NCI-H2196 treated with DMSO at 0.1 percent for 48 hours (cell line): Measurements from ENCODE around the gene FHAD1.
"Not testable (repeated sequence)": the region's sequence is repeated elsewhere in the genome, so short reads cannot be mapped to it uniquely, and the experiment has no call there.

Experiments
- DNase-seq: peaks from one replicate; lab custom pipeline; 2025; ENCODE audit not compliant: unreplicated experiment; lab: John Stamatoyannopoulos, UW

The FHAD1 gene

GRCh38 chr1:15412175-15412800 lies 165.3 kb downstream of the FHAD1 start:
- DNase-seq = no peak

- DNase-seq = no peak
These were observed 165.8 kb downstream of the FHAD1 start for GRCh38 chr1:15412843-15413242.

GRCh38 chr1:15413563-15414444 lies 166.8 kb downstream of the FHAD1 start:
- DNase-seq = no peak

GRCh38 chr1:15414445-15414983 lies 167.5 kb downstream of the FHAD1 start:
- DNase-seq = no peak

- no peak for DNase-seq
These were observed 170.3 kb downstream of the FHAD1 start for GRCh38 chr1:15417059-15417934.

GRCh38 chr1:15418806-15419515 lies 171.9 kb downstream of the FHAD1 start:
- no peak for DNase-seq

GRCh38 chr1:15420853-15421465 lies 173.9 kb downstream of the FHAD1 start:
- no peak for DNase-seq

- DNase-seq = no peak
These were observed 175.8 kb downstream of the FHAD1 start for GRCh38 chr1:15422871-15423270.

- no peak for DNase-seq
These were observed 176.5 kb downstream of the FHAD1 start for GRCh38 chr1:15423355-15424077.

- DNase-seq = peak; percentile 94
These were observed 177.2 kb downstream of the FHAD1 start for GRCh38 chr1:15424146-15424667.

GRCh38 chr1:15424981-15425380 lies 178.0 kb downstream of the FHAD1 start:
- DNase-seq = no peak

- no peak for DNase-seq
These were observed 178.5 kb downstream of the FHAD1 start for GRCh38 chr1:15425521-15425920.

GRCh38 chr1:15425958-15426357 lies 178.9 kb downstream of the FHAD1 start:
- DNase-seq = no peak

GRCh38 chr1:15426492-15427279 lies 179.7 kb downstream of the FHAD1 start:
- no peak for DNase-seq

- no peak for DNase-seq
These were observed 180.2 kb downstream of the FHAD1 start for GRCh38 chr1:15427280-15427666.

- not testable (repeated sequence) for DNase-seq
These were observed 181.2 kb downstream of the FHAD1 start for GRCh38 chr1:15428252-15428651.

GRCh38 chr1:15428815-15429435 lies 181.9 kb downstream of the FHAD1 start:
- DNase-seq = no peak

- DNase-seq = no peak
These were observed 182.7 kb downstream of the FHAD1 start for GRCh38 chr1:15429701-15430149.
